ACHN (cell line): ENCODE results near the gene TRAPPC2L.

Experiments used
- DNase-seq: peaks from one replicate; pipeline ENCODE4 v3.0.0-alpha.2; 2015
- in situ Hi-C: cut with HindIII; loops from 2 replicates; pipeline ENCODE4 v1.10.0; 2017; ENCODE audit warnings: low sequenced_read_pairs, low pct_ligation_motif_present, low pct_unique_long_range_greater_than_20kb

The TRAPPC2L gene, protein sequence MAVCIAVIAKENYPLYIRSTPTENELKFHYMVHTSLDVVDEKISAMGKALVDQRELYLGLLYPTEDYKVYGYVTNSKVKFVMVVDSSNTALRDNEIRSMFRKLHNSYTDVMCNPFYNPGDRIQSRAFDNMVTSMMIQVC

DNA sequence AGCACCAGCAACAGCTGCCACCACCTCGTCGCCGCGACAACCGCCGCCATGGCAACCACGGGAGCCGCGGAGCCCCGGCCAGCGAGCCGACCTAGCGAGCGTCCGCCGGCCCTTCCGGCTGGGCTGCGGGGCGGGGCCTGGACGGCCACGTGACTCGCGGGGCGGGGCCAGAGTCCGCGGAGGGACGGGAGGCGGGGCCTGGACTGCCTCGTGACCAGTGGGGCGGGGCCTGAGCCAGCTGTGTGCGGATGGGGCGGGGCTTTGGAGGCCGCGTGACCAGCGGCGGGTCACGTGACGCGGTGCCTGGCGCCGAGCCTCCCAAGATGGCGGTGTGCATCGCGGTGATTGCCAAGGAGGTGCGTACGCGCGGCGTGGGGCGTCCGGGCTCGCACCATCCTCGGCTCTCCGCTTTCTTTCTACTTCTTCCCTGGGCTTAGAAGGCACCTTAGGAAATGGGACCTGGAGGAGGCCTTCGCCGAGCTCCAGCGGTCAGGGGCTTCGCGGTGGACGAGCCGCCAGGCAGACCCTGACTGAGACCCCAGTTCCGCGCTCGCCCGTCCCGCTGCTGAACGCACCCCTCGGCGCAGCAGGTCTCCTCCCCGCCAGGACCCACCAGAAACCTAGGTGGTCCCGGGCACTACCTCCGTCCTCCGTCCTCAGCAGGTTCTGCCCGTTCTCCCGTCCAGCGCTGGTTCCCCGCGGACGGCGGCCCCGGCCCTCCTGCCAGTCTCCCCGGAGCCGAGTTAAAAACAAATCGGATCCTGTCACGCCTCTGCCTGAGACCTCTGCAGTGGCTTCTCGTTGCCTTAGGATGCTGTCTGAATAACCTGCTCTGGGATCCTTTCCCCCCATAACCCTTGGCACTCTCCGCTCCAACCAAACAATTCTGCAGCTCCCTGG, at the start of gene TRAPPC2L, which contains the start of gene GALNS:
Gene TRAPPC2L, plus strand, starts transcription at position 300 of the 900 bp plus-strand sequence. Its CDS starts 24 bp downstream, at position 324.
Gene GALNS, minus strand, starts transcription at position 120 of the 900 bp plus-strand sequence. Its CDS starts 70 bp downstream, at position 50.
- peak; percentile 97 for DNase-seq
- in situ Hi-C loops = loop anchor here (25.0 kb wide), 1 partner anchor 95 kb away; no protein-coding TSS in a partner anchor

DNA sequence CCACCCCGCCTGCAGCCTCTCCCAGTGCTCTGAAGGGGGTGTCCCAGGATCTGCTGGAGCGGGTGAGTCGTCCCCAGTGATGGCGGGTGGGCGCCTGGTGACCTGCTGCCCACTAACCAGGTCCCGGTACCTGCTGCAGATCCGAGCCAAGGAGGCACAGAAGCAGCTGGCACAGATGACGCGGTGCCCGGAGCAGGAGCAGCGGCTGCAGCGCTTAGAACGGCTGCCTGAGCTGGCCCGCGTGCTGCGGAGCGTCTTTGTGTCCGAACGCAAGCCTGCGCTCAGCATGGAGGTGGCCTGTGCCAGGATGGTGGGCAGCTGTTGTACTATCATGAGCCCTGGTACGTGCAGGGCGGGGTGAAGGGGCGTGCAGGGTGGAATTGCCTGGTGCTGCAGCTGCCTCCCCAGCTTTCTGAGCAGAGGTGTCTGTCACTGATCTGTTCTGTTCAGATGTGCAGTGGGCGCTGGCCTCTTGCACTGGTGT, 49.7 kb upstream of the TRAPPC2L start:
- in situ Hi-C loops = no loop called here
- DNase-seq = no peak

DNA sequence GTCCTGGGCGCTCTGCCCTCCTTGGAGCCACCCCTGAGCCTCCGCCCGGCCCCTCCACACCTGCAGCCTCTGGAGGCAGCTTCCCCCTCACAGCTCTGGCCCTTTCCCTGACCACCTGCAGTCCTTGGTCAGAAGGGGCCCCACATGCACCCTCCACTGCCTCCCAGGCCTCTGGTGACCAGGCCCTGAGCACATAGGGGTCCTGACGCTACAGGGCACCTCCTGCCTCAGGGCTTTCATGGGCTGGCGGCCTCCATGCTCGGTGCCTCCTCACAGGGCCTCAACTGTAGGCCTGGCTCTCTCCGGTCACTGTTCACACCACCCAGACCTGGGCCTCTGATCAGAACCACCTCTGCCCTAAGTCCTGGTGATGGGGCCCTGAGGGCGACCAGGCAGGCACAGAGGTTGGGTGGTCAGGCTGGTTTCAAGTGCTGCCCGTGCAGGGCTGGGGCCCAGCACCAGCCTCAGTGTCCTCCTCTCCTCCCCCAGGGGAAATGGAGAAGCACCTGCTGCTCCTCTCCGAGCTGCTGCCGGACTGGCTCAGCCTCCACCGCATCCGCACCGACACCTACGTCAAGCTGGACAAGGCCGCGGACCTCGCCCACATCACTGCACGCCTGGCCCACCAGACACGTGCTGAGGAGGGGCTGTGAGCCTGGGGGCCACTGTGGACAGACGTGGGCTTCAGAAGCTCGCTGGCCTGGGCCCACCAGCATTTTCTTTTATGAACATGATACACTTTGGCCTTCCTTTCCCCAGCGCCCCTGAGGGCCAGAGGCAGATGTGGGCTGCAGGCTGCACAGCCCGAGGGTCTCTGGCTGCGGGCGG, 49.1 kb upstream of the TRAPPC2L start:
- in situ Hi-C loops = no loop called here

DNA sequence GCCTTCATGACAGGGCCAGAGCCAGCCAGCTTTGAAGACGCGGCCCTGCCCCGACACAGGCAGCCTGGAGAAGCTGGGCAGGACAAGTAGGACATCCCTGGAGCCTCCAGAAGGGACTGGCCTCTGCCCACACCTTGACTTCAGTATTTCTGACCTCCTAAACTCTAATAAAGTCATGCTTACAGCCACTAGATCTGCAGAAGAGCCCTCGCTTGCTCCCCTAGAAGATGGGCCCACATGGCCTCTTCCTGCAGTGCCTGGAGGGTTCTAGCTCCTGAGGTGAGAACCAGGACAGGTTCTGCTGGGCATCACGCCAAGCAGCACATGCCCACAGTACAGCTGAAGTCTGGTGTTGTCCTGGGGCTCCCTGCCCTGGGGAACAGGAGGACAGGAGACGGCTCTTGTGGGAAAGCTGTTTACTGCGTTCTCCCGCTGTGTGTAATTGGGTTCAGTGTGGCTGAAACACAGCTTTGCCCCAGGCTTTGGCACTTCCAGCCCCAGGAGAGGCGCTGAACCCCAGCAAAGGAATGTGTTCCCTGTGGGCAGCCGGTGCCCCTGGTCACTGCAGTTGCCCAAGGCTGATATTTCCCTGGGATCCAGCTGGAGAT, 47.8 kb upstream of the TRAPPC2L start:
- DNase-seq = no peak
- in situ Hi-C loops = no loop called here

More for the DNA sequence above, 49.1 kb upstream of the TRAPPC2L start:
- DNase-seq = no peak

DNA sequence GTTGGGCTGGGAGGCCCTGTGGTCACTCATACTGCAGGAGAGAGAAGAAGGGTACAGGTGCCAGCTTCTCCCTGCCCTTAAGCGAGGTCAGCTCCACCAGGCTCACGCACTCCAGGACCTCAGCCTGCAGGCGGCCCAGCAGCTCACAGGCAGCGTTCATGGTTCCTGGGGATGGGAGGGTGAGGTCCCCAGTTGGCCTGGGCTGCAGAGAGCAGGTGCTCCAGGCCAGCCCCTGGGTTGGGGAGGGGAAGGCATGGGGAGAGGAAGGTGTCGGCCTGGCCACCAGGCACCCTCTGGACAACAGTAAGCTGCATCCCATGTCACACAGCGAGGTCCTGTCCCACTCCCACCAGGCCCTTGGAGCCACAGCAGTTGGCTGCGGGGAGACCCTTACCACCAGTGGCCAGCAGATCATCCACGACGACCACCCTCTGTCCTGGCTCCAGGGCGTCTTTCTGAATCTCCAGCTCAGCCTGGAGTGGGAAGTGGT, 47.2 kb upstream of the TRAPPC2L start:
- DNase-seq = no peak
- in situ Hi-C loops = no loop called here

DNA sequence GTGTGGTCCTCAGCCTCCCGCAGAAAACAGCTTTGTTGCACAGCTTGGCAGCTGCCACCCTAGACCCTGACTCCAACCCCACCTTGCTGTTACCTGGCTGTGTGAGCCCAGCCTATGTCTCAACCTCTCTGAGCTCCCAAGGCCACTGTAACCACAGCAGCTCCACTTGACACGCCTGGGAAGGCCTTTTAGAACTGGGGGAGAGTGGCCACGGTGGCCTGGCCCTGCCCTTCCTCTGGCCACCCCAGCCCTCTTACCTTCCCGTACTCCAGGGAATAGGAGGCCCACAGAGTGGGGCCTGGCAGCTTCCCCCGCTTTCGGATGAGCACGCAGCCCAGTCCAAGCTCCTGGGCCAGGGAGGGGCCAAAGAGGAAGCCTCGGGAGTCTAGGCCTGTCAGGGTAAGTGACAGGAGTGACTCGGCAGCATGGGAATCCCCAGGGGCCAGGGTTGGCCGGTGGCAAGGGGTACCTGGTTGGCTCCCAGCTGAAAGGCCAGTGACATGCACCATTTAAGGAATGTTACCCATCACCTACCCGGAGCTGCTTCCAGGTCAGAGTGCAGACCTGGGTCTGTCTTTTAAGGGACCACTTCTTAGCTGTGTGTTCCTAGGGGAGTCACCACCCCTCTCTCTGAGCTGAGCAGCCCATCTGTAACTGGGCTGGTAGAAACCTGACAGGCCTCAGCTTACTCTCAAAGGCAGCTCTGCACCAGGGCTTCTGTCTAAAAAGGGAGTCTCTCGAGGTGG, 46.6 kb upstream of the TRAPPC2L start:
- no peak for DNase-seq
- in situ Hi-C loops = no loop called here

DNA sequence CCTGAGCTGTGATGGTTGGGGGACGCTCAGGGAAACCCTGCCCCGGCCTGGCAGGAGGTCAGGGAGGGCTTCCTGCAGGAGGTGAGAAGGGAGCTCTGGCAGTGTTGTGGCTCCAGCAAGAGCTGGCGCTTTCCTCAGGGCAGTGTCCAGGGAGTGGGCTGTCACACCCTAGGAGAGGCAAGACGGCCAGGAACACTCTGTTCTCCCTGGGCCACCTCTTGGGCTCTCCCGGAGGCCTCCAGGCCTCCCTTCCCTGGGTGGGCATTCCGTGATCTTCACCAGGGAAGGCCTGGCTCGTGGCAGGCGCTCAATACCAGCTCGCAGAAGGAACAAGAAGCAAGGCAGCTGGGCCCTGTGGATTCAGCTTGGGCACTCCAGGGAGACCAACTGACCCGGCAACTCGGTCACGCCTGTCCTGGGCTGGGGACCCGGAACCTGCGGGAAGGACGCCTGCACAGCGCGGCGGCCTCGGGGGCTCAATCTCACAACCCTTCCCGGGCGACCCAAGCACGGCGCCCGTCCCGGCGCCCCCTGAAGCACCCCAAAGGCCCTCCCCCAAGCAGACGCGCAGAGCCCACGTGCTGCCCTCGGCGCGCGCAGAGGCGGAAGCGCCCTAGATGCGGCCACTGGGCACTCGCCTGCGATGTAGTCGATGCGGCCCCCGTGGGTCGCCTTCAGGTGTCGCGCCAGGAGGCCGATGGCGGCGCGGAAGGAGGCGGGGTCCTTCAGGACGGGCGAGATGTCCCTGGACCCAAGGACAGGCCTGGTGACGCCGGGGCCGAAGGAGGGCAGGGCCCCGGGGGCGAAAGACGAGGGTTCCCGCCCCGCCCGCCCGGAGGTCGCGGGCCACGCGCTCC, 45.8 kb upstream of the TRAPPC2L start:
- in situ Hi-C loops = no loop called here
- DNase-seq = peak; percentile 86

DNA sequence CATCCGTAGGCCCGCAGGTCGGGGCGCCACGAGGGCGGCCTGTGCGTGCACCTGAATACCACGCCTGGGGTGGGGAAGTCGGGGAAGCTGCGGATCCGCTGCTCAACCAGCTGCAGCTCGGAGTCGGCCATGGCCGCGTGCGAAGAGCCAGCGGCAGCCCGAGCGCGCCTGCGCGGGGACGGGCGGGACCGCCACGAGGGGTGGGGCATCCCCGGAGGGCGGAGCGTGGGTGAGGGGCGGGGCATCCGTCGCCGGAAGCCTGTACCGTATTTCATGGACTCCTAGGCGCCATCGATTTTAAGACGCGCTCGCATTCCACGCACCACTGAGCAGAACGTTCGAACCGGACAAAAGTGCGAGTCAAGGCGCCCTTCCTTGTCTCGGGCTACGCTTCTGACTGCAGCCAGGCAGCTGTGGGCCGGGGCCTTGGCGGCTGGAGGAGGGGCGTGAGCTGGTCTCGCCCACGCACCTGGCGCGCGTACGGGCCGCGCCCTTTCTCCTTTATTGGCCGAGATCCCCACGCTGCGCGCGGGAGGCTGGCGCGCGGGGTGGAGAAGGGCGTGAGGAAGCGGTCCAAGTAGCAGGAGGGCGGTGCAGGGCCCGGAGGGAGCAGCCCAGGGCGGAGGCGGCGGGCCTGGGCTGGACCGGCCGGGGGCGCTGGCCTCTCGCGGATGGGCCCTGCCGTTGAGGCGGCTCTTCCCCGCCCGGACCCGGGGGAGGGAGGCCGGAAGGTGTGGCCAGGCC, 45.0 kb upstream of the TRAPPC2L start, which contains the start of gene APRT:
Gene APRT, minus strand, starts transcription at position 160 of the 744 bp plus-strand sequence. Its CDS starts 29 bp downstream, at position 131.
- in situ Hi-C loops = no loop called here

DNA sequence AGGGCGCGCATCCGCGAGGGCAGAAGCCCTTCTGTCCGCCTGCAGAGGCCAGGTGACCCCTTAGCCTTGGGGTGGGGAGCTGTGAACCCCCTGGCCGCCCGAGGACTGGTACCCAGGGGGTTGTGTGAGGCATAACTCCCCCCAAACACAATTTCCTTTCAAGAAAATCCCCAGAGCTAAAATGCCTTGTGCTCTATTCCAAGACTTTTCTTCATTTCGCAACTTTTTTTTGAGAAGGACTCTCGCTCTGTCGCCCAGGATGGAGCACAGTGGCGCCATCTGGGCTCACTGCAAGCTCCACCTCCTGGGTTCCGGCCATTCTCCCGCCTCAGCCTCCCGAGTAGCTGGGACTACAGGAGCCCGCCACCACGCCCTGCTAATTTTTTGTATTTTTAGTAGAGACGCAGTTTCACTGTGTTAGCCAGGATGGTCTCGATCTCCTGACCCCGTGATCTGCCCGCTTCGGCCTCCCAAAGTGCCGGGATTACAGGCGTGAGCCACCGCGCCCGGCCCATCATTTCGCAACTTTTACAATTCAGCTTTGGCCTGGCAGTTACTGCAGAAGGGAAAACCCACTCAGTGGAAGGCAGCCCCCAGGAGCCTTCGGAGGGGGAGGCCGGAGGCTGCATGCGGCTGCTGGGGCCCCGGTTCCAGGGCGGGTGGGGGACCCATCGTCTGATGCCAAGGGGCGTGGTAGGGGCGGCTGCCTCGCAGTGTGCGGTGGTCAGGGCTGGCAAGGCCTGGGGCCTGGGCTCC, 44.2 kb upstream of the TRAPPC2L start:
- in situ Hi-C loops = no loop called here
- DNase-seq = peak; percentile 38

More for the DNA sequence above, 45.0 kb upstream of the TRAPPC2L start, which contains the start of gene APRT:
- peak; percentile 93 for DNase-seq

DNA sequence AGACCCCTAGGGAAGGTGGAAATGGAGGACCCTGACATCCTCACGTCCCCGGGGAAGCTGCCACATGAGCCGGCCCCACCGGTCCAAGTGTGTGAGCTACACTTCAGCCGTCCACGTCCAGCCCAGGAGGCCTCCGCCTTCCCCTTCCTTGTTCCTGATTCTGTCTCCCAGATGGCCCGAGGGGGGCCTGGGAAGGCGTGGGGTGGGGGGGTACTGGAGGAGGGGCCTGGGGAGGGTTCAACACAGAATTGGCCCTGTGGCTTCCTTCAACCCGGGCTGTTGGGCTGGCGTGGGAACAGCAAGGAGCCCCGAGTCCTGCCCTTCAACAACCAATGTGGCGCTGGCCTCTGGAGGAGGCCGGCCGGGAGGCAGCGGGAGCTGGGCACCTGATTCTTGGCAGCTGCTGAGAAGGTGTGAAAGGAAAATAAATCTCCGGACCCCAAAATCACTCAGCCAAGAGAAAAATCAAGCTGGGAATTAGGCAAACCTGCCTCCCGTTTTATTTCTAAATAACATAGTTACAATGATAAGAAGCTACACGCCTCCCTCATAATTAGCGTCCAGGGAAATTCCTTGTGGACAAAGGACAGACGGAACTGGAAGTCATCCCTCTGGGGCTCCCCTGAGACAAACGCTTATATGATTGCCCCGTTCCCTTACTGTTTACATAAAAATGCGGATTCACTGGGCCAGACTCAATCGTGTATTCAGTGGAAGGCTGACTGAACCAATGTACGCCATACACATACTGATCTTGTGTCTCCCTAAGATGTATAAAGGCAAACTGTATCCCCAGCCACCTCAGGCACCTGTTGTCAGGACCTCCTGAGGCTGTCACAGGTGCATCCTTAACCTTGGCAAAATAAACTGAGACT, 43.4 kb upstream of the TRAPPC2L start:
- in situ Hi-C loops = no loop called here
- no peak for DNase-seq

DNA sequence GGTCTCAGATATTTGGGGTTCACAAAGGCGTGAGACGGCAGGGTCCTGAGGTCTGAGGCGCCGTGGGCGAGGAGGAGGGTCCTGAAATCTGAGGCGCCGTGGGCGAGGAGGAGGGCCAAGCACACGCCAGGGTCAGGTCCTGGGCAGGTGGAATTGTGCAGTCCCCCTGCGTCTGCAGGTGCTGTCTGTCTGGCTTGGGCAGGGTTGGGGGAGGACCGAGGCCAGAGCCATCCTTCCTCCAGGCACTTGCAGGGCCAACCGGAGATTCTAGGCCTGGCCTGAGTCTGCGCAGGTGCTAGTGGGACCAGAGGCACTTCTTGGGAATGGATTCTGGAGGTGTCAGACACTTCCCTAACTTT, 42.8 kb upstream of the TRAPPC2L start:
- in situ Hi-C loops = no loop called here
- no peak for DNase-seq

DNA sequence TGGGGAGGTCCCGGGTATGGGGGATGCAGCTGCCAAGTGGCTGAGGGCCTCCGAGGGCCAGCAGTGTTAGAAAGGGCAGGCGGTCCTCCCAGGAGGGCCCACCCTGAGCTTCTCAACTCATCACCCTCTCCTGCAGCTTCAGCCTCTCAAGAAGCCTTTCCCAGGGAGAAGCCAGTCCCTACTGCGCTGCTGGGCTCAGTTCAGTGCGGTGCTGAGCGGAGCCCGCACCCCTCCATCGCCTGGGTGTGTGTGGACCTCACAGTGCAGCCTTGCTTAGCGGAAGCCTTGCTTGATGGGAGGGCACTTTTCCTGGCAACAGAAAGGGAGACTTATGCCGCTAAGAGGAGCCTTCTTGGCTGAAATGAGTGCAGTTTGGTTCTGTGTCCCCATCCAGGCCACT, 41.7 kb upstream of the TRAPPC2L start:
- no peak for DNase-seq
- in situ Hi-C loops = no loop called here

DNA sequence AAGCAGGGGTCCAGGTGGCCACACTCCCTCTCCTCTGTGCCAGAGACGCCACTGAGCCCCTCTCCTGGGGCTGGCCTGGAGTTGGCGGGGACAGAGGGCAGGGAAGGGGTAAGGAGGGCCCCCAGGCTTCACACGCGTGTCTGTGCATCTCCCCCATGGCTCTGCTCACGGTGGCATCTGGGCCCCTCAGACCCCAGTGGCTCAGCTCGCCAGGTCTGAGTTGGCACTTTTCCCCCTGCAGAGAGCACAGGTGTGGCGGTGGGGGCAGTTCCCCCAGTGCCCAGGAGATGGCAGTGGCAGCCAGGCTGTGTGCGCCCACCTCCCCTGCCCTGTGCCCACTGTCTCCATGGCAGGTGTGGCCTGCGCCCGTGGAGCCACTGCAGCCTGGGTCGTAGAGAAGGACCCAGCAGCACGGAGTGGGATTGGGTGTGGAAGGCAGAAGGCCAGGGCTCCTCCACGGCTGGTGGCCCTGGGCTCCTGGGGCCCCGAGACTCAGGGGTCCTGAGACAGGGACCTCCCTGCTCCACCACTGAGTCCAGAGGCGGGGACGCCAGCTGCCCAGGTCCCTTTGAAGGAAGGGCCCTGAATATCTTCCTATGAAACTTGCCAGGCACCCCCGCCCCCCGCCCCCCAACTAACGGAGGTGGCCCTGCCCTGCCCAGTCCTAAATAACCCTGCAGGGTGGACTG, 40.9 kb upstream of the TRAPPC2L start:
- in situ Hi-C loops = no loop called here
- DNase-seq = peak; percentile 47
